GM12878 (cell line): ENCODE results near the gene ZCCHC2. TPM values are rescaled to one million over a fixed set of nuclear protein-coding genes. Genes with fewer than 3 reads are reported as not detected.

Experiments
- ATAC-seq: fragments of 200-7000 bp; cut with Tn5 transposase; 3 replicates; pipeline ENCODE4 v1.9.1; 2020; ENCODE audit warnings: mild to moderate bottlenecking, moderate library complexity
- BruUV-seq: library from RNA; stranded (reverse); fragments of 400-500 nt; replicated peaks from 2 replicates; lab custom pipeline; 2021; lab: Mats Ljungman, UMichigan
- CTCF ChIA-PET: fragments of 300-600 bp; sonication (Branson Sonifier 250); formaldehyde crosslinking; extraction: SDS; loops from one replicate; lab custom pipeline; 2021; ENCODE audit warnings: inconsistent platforms; lab: Yijun Ruan, JAX
- POLR2A ChIA-PET: fragments of 350-600 bp; formaldehyde crosslinking; extraction: SDS; loops from one replicate; lab custom pipeline; 2021; ENCODE audit warnings: inconsistent platforms; lab: Charles Lee
- RAD21 ChIA-PET: fragments of 300-600 bp; sonication (Branson Sonifier 250); formaldehyde crosslinking; loops from one replicate; lab custom pipeline; 2023; ENCODE audit warnings: antibody characterized with exemption; ENCODE audit not compliant: unreplicated experiment; lab: Charles Lee
- SMC1A ChIA-PET: fragments of 300-600 bp; sonication (Branson Sonifier 250); formaldehyde crosslinking; loops from one replicate; lab custom pipeline; 2023; ENCODE audit not compliant: unreplicated experiment, uncharacterized antibody; lab: Charles Lee
- DNase-seq: peaks from one replicate; pipeline ENCODE4 v3.0.0-alpha.2; 2011; ENCODE audit warnings: low read depth, low spot score
- FAIRE-seq: peaks from 3 replicates; lab custom pipeline; 2011; peaks lifted over from hg19 to GRCh38; lab: Jason Lieb, UNC
- H2AFZ ChIP-seq: 2 replicates; pipeline ENCODE4 v1.6.0; 2011; ENCODE audit warnings: low read depth, low read length, control low read depth; ENCODE audit not compliant: control insufficient read depth
- H3K27ac ChIP-seq: 2 replicates; pipeline ENCODE4 v1.5.1; 2011; ENCODE audit warnings: control low read depth; ENCODE audit not compliant: control insufficient read depth, insufficient read depth
- H3K27me3 ChIP-seq, 2 experiments: replicated peaks in 1 of 2; 2 replicates each; pipeline versions ENCODE4 v1.6.0 to v1.6.1; 2011; ENCODE audit warnings: low read length in 1 of 2; ENCODE audit not compliant: control insufficient read depth in 2 of 2, insufficient read depth in 2 of 2
- H3K36me3 ChIP-seq, 2 experiments: 2 replicates each; pipeline ENCODE4 v1.5.1; 2011; ENCODE audit warnings: low read length in 1 of 2; ENCODE audit not compliant: control insufficient read depth in 2 of 2, insufficient read depth in 2 of 2
- H3K4me1 ChIP-seq: 2 replicates; pipeline ENCODE4 v1.6.1; 2011; ENCODE audit warnings: mild to moderate bottlenecking, low read length, moderate library complexity, mixed read lengths; ENCODE audit not compliant: control insufficient read depth, insufficient read depth
- H3K4me2 ChIP-seq: 2 replicates; pipeline ENCODE4 v1.6.0; 2011; ENCODE audit warnings: control low read depth; ENCODE audit not compliant: control insufficient read depth, insufficient read depth
- H3K4me3 ChIP-seq: fragments of 200-600 bp; sonication (generic); 2 replicates; pipeline ENCODE4 v1.5.1; 2016
- H3K79me2 ChIP-seq: 2 replicates; pipeline ENCODE4 v1.6.0; 2011; ENCODE audit warnings: low read length; ENCODE audit not compliant: control insufficient read depth, insufficient read depth
- H3K9ac ChIP-seq: 2 replicates; pipeline ENCODE4 v1.8.0; 2011; ENCODE audit warnings: low read length, control low read depth, mixed read lengths; ENCODE audit not compliant: control insufficient read depth, insufficient read depth
- H3K9me3 ChIP-seq: replicated peaks from 3 replicates; pipeline ENCODE4 v1.5.1; 2011; ENCODE audit warnings: mild to moderate bottlenecking, low read length; ENCODE audit not compliant: control insufficient read depth, insufficient read depth
- H4K20me1 ChIP-seq: 2 replicates; pipeline ENCODE4 v1.6.0; 2011; ENCODE audit not compliant: control insufficient read depth, insufficient read depth
- CBFB ChIP-seq: IDR thresholded peaks from 2 replicates; pipeline ENCODE4 v1.6.1; 2016; ENCODE audit warnings: antibody characterized with exemption, low read depth
- CREB1 ChIP-seq: IDR thresholded peaks from 2 replicates; pipeline ENCODE4 v1.6.1; 2012; ENCODE audit warnings: low read depth, mild to moderate bottlenecking, inconsistent platforms
- HDGF ChIP-seq: fragments of 450-650 bp; IDR thresholded peaks from 2 replicates; pipeline ENCODE4 v1.6.1; 2016; ENCODE audit warnings: antibody characterized with exemption
- LARP7 ChIP-seq: fragments of 450-650 bp; IDR thresholded peaks from 2 replicates; pipeline ENCODE4 v1.6.1; 2017; ENCODE audit warnings: mild to moderate bottlenecking
- MLLT1 ChIP-seq: fragments of 450-650 bp; IDR thresholded peaks from 2 replicates; pipeline ENCODE4 v1.6.1; 2016; ENCODE audit warnings: mild to moderate bottlenecking
- NFIC ChIP-seq: IDR thresholded peaks from 2 replicates; pipeline ENCODE4 v1.6.1; 2012; ENCODE audit warnings: low read depth, mild to moderate bottlenecking, inconsistent platforms, low read length, moderate library complexity
- NR2C1 ChIP-seq: fragments of 450-650 bp; IDR thresholded peaks from 2 replicates; pipeline ENCODE4 v1.6.1; 2017; ENCODE audit warnings: antibody characterized with exemption, mild to moderate bottlenecking, moderate library complexity
- RAD51 ChIP-seq: fragments of 450-650 bp; IDR thresholded peaks from 2 replicates; pipeline ENCODE4 v1.6.1; 2016; ENCODE audit warnings: moderate library complexity, mild to moderate bottlenecking, inconsistent platforms
- TARDBP ChIP-seq: IDR thresholded peaks from 2 replicates; pipeline ENCODE4 v1.6.1; 2016; ENCODE audit warnings: borderline replicate concordance
- YY1 ChIP-seq: IDR thresholded peaks from 2 replicates; pipeline ENCODE4 v1.6.1; 2011; ENCODE audit warnings: low read depth, mild to moderate bottlenecking, low read length
- ZBED1 ChIP-seq: IDR thresholded peaks from 2 replicates; pipeline ENCODE4 v1.6.1; 2016; ENCODE audit warnings: borderline replicate concordance
- ZNF24 ChIP-seq: fragments of 450-650 bp; IDR thresholded peaks from 2 replicates; pipeline ENCODE4 v1.6.1; 2017; ENCODE audit warnings: antibody characterized with exemption, mild to moderate bottlenecking
- ZNF622 ChIP-seq: fragments of 450-650 bp; IDR thresholded peaks from 2 replicates; pipeline ENCODE4 v1.6.1; 2017; ENCODE audit warnings: mild to moderate bottlenecking, inconsistent platforms
- ZSCAN29 ChIP-seq: fragments of 450-650 bp; IDR thresholded peaks from 2 replicates; pipeline ENCODE4 v1.6.1; 2017; ENCODE audit warnings: mild to moderate bottlenecking, moderate library complexity
- WGBS: methylation state at CpG from one replicate; pipeline ENCODE4 v1.1.6; 2016; ENCODE audit warnings: low lambda C conversion rate; ENCODE audit not compliant: insufficient replicate concordance, insufficient coverage; ENCODE audit errors: missing lambda C conversion rate; 5-methylcytosine and 5-hydroxymethylcytosine counted together
- in situ Hi-C: fragments of 300-500 bp; cut with MboI; formaldehyde crosslinking; loops from 9 replicates; pipeline ENCODE4 v1.14.3; 2018; ENCODE audit warnings: mixed read lengths
- intact Hi-C: fragments of 100-400 bp; cut with micrococcal nuclease; formaldehyde crosslinking; loops from one replicate; pipeline ENCODE4 v1.14.2; 2022; ENCODE audit not compliant: unreplicated experiment
- polyA plus RNA-seq, 11 experiments: library from polyadenylated mRNA; depleted of rRNA in 4 of 11; unstranded in 6 of 11; stranded (reverse) in 5 of 11; fragments of >200 nt; fragmentation: Nextera tagmentation in 4 of 11; fragmentation: Illumina TruSeq in 1 of 11; extraction: Ambion mirVana in 4 of 11; extraction: Trizol in 1 of 11; gene quantifications; 1 replicate in 1 of 11; 2 replicates in 10 of 11; pipeline versions ENCODE4 v1.2.1 to v1.2.3, GENCODE V29; 2011 to 2016; ENCODE audit warnings: inconsistent platforms in 2 of 11, missing spikeins in 2 of 11, low read depth in 1 of 11
- total RNA-seq, 4 experiments: library from RNA; depleted of rRNA in 3 of 4; stranded (reverse); fragments of >200 nt in 3 of 4; fragmentation: Illumina TruSeq in 1 of 4; extraction: Trizol in 1 of 4; gene quantifications; 2 replicates each; pipeline versions ENCODE4 v1.2.1 to v1.2.3, GENCODE V29; 2013 to 2021
- TF ChIP-seq, protein P1 (sequence below): IDR thresholded peaks from 2 replicates; pipeline ENCODE4 v1.6.1; 2012; ENCODE audit warnings: low read depth, low read length, improper control_type of control experiment

ZCCHC2 gene
- total and polyA plus RNA-seq, 10 of the 15 experiments (the other 5 are each of a cell fraction or from before 2014, with no cell fraction given), result 1.7 to 17.4 (median 8.6) TPM

GRCh38 chr18:62602706-62603105 is 79.9 kb downstream of the ZCCHC2 start (continued):
- TF ChIP-seq, protein P1, sequence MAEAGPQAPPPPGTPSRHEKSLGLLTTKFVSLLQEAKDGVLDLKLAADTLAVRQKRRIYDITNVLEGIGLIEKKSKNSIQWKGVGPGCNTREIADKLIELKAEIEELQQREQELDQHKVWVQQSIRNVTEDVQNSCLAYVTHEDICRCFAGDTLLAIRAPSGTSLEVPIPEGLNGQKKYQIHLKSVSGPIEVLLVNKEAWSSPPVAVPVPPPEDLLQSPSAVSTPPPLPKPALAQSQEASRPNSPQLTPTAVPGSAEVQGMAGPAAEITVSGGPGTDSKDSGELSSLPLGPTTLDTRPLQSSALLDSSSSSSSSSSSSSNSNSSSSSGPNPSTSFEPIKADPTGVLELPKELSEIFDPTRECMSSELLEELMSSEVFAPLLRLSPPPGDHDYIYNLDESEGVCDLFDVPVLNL, result no peak

- ATAC-seq (no peak), FAIRE-seq (no peak)
- in situ Hi-C loops, result no loop called here
- Histone ChIP-seq H3K27ac (no peak overlapping the region), H3K9me3 (no peaks in the 10 kb centered on the region), H2AFZ (no peak overlapping the region), H3K4me3 (no peak overlapping the region), H3K27me3 (no peaks in the 10 kb centered on the region), H3K9ac (no peak overlapping the region), H3K79me2 (no peaks in the 10 kb centered on the region), H4K20me1 (no peaks in the 10 kb centered on the region), H3K4me2 (no peak overlapping the region), H3K4me1 (no peaks in the 10 kb centered on the region), H3K36me3 (no peaks in the 10 kb centered on the region)
- ChIA-PET RAD21 (no interaction called here), SMC1A (no interaction called here)
- 25% methylated on average over 6 of the region's 6 CpGs for whole genome bisulfite sequencing
- BruUV-seq, result no TSS peak
- intact Hi-C loops, result no loop called here
- no peak for TF ChIP-seq ZNF622
- TF ChIP-seq YY1, result no peak
- TF ChIP-seq TARDBP, result no peak
- no peak for TF ChIP-seq NR2C1
- no peak for TF ChIP-seq CREB1
- no peak for TF ChIP-seq CBFB
- no peak for TF ChIP-seq ZNF24
- no peak for TF ChIP-seq LARP7
- TF ChIP-seq ZSCAN29, result no peak
- no peak for TF ChIP-seq RAD51
- no peak for TF ChIP-seq HDGF
- TF ChIP-seq NFIC, result no peak
- TF ChIP-seq ZBED1, result no peak
- no peak for TF ChIP-seq MLLT1
- TF ChIP-seq, all 136 proteins: peak for 0
- CTCF ChIA-PET, result no interaction called here
- POLR2A ChIA-PET, result no interaction called here
- DNase-seq, result no peak
Observed at GRCh38 chr18:62603211-62603610, 80.4 kb downstream of the ZCCHC2 start.
